Thyroid gland (tissue), 4 donors: Measurements from ENCODE around the gene TCEAL8.

Experiments used
- CTCF ChIP-seq, 6 experiments: fragments of 200-600 bp in 3 of 6; fragments of 450-650 bp in 3 of 6; sonication (generic) in 3 of 6; IDR thresholded peaks; one replicate each; pipeline ENCODE4 v1.5.1; 2016 to 2019; ENCODE audit warnings: antibody characterized with exemption in 6 of 6, mild to moderate bottlenecking in 2 of 6, inconsistent platforms in 1 of 6, moderate library complexity in 1 of 6
- POLR2A ChIP-seq, 2 donors: fragments of 450-650 bp; IDR thresholded peaks; one replicate each; pipeline ENCODE4 v1.6.1; 2017; ENCODE audit warnings: antibody characterized with exemption in 2 of 2, mild to moderate bottlenecking in 2 of 2, moderate library complexity in 1 of 2

GRCh38 chrX:103274284-103274683 lies 19.3 kb upstream of the TCEAL8 start:
- TF ChIP-seq POLR2A (IDR thresholded peaks at IDR 0.05), result no peak
- no peak for TF ChIP-seq CTCF (IDR thresholded peaks at IDR 0.05)
